ENCODE data around the gene NXN. TPM values are rescaled to one million over a fixed set of nuclear protein-coding genes. Genes with fewer than 3 reads are reported as not detected.
"Not testable (repeated sequence)": the region's sequence is repeated elsewhere in the genome, so short reads cannot be mapped to it uniquely, and the experiment has no call there.

The NXN gene
- total RNA-seq, 1 donor: 124 TPM

- TF ChIP-seq CTCF (IDR thresholded peaks at IDR 0.05; ENCODE audit: insufficient read depth, low read depth, low read length): no peak
- DNase-seq (ENCODE audit: low read depth): no peak
Observed at GRCh38 chr17:789160-789840, 190.3 kb downstream of the NXN start.

GRCh38 chr17:788551-788950, 191.0 kb downstream of the NXN start:
- no peak overlapping the region for H3K4me3 ChIP-seq (ENCODE audit: low read depth, low read length)
- TF ChIP-seq CTCF (IDR thresholded peaks at IDR 0.05; ENCODE audit: insufficient read depth, low read depth, low read length): no peak
- DNase-seq (ENCODE audit: low read depth): no peak

More at GRCh38 chr17:789160-789840, 190.3 kb downstream of the NXN start:
- H3K4me3 ChIP-seq (ENCODE audit: low read depth, low read length): no peak overlapping the region

- no peak overlapping the region for H3K4me3 ChIP-seq (ENCODE audit: low read depth, low read length)
- no peak for DNase-seq (ENCODE audit: low read depth)
- no peak for TF ChIP-seq CTCF (IDR thresholded peaks at IDR 0.05; ENCODE audit: insufficient read depth, low read depth, low read length)
Observed at GRCh38 chr17:787641-788221, 191.8 kb downstream of the NXN start.

- not testable (repeated sequence) for DNase-seq (ENCODE audit: low read depth); H3K4me3 ChIP-seq (ENCODE audit: low read depth, low read length)
Observed at GRCh38 chr17:785901-786300, 193.7 kb downstream of the NXN start.

- TF ChIP-seq CTCF (IDR thresholded peaks at IDR 0.05; ENCODE audit: insufficient read depth, low read depth, low read length): no peak
- no peak overlapping the region for H3K4me3 ChIP-seq (ENCODE audit: low read depth, low read length)
- no peak for DNase-seq (ENCODE audit: low read depth)
Observed at GRCh38 chr17:784143-784542, 195.4 kb downstream of the NXN start.

GRCh38 chr17:781805-782731, 197.5 kb downstream of the NXN start, which contains the start of the genes GLOD4 and MRM3:
TSS of gene GLOD4 (minus strand) at chr17:782280. CDS start at chr17:782255, 25 bp downstream.
TSS of gene MRM3 (plus strand) at chr17:782353. CDS start at chr17:782379, 26 bp downstream.
- H3K4me3 ChIP-seq (ENCODE audit: low read depth, low read length): peak within 1 kb of the TSS; percentile 79
- DNase-seq (ENCODE audit: low read depth): peak; percentile 89
- peak; percentile 15 for TF ChIP-seq CTCF (IDR thresholded peaks at IDR 0.05; ENCODE audit: insufficient read depth, low read depth, low read length)

GRCh38 chr17:778096-778495, 201.5 kb downstream of the NXN start:
- DNase-seq (ENCODE audit: low read depth): no peak
- no peak for TF ChIP-seq CTCF (IDR thresholded peaks at IDR 0.05; ENCODE audit: insufficient read depth, low read depth, low read length)
- H3K4me3 ChIP-seq (ENCODE audit: low read depth, low read length): no peak overlapping the region

Data from fibroblast of villous mesenchyme (primary cell).